Smooth muscle cell of the brain vasculature (primary cell): ENCODE data around the gene INPP4B.

Experiments used
- DNase-seq: peaks from one replicate; pipeline ENCODE4 v3.0.0-alpha.2; 2012; ENCODE audit warnings: low read depth, low spot score

Gene INPP4B

DNA sequence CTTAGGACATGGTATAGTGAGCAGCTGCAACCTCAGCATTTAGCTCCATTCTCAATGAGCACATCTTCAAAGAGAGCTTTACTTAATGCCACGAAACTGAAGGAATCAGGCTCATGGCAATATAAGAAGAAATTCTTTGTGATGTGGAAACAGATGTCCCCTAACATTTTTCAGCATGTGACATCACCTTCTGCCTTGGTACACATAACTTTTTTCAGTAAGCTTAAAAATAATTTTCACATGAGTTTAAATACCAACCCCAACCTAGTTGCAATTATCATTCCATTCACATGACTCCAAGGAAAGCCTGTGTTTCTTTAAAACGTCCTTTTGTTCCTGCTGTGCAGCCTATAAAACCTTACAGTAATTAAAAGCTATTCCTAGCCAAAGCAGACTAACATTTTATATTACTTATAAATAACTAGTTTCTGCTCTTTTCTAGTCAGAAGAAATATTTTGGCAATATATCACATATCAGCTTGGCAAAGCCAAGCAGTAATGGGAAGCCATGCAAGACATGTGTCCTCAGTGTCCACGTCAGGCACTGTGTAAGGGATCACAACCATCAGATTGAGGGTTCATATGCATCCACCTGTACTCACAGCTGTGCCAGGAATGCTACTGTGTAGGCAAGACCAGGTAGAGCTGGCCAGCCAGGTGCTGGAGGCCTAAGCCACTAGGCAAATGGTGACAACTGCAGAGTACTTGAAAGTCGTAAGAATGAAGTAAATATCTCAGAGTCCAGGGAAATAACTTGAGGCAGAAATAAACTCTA, 466.6 kb downstream of the INPP4B start:
- DNase-seq = no peak

- no peak for DNase-seq
Observed at GRCh38 chr4:142378179-142378578, 467.9 kb downstream of the INPP4B start.

DNA sequence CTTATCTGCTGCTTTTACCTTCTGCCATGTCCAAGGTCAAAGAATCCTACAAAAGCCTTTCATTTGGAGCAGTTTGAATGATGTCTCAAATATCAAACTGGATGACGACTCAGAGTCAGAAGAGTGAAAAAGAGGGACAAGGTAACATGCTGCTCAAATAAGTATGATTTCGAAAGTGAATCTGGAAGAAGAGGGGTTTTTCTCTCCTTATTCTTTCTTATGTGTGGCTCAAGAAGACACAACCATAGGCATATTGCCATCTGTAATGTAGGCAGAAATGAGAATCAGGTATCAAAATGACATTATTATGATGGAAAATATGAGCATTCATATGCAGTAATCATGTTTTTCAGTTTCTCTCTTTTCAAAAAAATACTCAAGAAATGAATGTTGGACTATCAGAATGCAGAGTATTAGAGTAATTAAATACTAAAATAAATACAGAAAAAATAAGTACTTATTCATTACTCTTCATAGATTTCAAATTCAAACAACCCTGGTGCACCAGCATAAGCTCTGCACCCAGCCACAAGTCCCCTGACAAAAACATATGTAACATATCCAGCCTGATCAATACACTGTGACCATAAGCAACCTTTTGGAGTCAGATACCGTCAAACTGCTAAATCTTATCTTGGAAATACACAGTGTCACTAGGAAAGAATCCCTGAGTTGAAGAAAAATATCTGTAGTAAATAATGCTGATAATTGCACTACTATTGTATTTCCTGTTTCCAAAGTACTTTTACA, 468.6 kb downstream of the INPP4B start:
- no peak for DNase-seq

- DNase-seq = no peak
Observed at GRCh38 chr4:142376204-142376603, 469.9 kb downstream of the INPP4B start.

DNA sequence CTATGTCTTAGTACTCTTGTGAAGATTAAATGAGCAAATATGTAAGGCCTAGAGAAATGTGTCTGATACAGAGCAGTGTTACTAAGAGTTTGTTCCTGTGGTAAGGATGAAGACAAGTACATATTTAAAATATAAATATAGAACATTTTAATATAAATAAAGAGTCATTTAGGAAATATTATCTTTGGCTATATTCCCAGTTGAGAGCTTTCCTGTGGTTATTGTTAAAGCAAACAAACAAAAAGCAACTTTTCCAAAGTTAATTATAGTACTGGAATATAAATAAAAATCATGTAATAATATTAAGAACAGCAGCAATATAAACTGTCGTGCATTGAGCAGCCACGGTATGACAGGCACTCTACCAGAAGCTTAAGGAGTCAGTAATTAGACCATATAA, 472.5 kb downstream of the INPP4B start:
- peak; percentile 43 for DNase-seq

GRCh38 chr4:142372530-142373260, 473.4 kb downstream of the INPP4B start:
- DNase-seq = no peak

DNA sequence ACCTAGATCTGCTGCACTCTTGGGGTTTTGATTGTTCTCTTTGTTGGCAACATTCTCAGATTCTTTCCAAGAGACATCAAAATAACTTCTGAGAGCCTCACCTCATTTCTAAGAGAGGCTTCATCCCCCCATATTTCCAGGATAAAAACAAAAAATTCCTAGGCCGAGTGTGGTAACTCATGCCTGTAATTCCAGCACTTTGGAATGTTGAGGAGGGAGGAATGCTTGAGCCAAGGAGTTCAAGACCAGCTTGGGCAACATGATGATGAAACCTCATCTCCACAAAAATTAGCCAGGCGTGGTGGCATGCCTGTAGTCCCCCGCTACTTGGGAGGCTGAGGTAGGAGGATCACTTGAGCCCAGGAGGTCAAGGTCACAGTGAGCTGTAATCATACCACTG, 477.0 kb downstream of the INPP4B start:
- DNase-seq = no peak

DNA sequence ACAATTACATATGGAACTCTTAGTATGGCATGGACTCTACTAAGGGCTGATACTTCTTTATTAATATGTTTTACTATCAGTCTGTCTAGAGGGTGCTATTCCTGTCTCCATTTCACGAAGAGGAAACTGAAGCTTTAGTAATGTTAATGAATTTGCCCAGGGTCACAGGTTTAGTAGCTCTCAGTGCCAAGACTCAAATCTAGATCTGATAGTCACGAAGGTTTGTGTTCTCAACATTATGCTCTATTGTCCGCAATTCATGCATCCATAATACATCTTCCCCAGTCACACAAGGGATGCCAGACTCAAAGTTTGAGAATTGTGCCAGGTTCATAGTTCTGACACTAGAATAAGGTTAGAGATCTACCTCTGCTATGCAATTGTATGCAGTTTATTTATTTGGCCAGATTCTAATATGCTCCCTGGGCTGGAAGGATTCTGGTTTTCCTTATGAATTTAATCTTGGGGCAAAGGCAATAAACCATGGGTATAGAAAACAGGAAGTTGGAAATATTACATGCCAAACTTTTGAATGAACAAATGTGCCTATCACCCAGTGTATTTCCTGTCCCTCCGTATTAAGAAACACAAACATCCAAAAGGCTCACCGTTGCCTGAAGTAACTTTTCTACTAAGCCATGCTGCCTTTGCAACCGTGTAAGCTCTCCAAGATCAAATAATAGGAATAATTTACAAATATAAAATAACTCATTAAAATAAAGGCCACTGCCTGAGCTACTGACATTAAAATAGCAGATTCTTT, 478.5 kb downstream of the INPP4B start:
- DNase-seq = no peak

DNA sequence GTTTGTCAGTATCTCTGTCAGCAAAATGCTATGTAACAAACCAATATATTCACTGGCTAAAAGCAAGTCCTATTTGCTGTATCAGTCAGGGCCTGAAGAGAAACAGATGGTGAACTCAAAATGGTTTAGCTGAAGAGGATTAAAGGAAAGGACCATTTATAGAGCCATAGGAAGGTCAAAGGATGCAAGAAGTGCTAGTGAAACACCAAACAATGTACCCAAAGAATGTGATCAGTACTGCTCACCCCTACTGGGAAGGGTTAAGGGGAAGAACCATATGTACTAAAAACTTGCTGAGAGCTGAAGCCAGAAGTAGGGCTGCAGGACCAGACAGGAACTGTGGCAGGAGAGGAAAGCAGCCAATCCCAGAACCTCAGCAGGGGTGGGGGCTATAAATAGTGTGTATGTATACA, 479.3 kb downstream of the INPP4B start:
- peak; percentile 77 for DNase-seq

DNA sequence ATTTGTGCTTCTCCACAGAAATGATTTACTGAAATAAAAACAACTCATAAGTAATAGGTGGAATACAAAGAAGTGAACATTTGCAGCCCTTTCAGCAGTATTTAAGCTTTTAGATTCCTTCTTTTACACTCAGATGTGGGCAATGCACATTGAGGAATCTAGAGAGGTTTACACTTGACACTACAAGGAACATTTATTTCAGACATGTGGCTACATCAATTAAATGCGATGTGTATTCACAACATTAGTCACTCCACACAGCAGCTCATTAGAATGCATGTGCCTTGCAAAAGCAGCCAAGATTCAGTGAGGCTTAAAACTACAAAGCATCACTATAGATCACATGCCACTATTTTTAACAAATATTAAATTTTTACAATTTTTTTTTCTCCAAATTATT, 480.7 kb downstream of the INPP4B start:
- DNase-seq = no peak

GRCh38 chr4:142363686-142364085, 482.4 kb downstream of the INPP4B start:
- DNase-seq = no peak

- DNase-seq = no peak
Observed at GRCh38 chr4:142361981-142362380, 484.1 kb downstream of the INPP4B start.

GRCh38 chr4:142360657-142361056, 485.4 kb downstream of the INPP4B start:
- DNase-seq = no peak

GRCh38 chr4:142358656-142359055, 487.4 kb downstream of the INPP4B start:
- DNase-seq = no peak

GRCh38 chr4:142356801-142357200, 489.3 kb downstream of the INPP4B start:
- no peak for DNase-seq

- DNase-seq = no peak
Observed at GRCh38 chr4:142356118-142356759, 489.9 kb downstream of the INPP4B start.

DNA sequence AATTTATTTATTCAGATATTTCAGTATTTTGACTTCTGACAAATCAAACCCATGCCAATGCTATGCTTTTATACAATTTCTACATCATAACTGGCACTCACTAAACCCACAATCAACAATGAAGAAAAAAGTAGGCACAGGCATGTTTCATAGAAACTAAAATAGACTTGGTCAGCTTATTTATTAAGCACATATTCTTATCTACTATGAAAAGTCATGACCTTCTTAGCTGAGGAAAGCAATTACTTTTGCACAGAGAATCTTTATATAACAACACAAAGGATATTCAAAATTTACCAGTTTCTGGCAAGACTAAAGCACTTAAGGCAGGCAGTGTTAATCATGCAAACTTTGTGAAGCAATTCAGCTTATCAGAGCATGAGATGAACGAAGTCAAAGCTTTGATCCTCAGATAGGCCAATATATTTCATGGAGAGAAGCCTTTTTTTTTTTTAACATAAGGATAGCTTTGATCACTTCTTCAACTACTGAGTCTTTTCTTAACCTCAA, 490.6 kb downstream of the INPP4B start:
- no peak for DNase-seq

GRCh38 chr4:142354794-142355420, 491.2 kb downstream of the INPP4B start:
- no peak for DNase-seq

- DNase-seq = no peak
Observed at GRCh38 chr4:142354041-142354440, 492.1 kb downstream of the INPP4B start.

GRCh38 chr4:142353149-142353738, 492.9 kb downstream of the INPP4B start:
- peak; percentile 57 for DNase-seq
